OCI-M1 (cell line): Measurements from ENCODE around the gene SYNDIG1.

Experiments used
- DNase-seq: peaks from one replicate; lab custom pipeline; 2025; lab: John Stamatoyannopoulos, UW

The SYNDIG1 gene

GRCh38 chr20:24528583-24529368 lies 59.3 kb downstream of the SYNDIG1 start:
- DNase-seq = no peak

- no peak for DNase-seq
Measured at GRCh38 chr20:24529369-24529719, 59.9 kb downstream of the SYNDIG1 start.

GRCh38 chr20:24530131-24530680 lies 60.8 kb downstream of the SYNDIG1 start:
- DNase-seq = no peak

GRCh38 chr20:24531202-24531601 lies 61.8 kb downstream of the SYNDIG1 start:
- no peak for DNase-seq

- DNase-seq = no peak
Measured at GRCh38 chr20:24531631-24532419, 62.4 kb downstream of the SYNDIG1 start.

- DNase-seq = no peak
Measured at GRCh38 chr20:24533449-24533848, 64.0 kb downstream of the SYNDIG1 start.

GRCh38 chr20:24534282-24534681 lies 64.9 kb downstream of the SYNDIG1 start:
- DNase-seq = no peak

GRCh38 chr20:24535941-24536730 lies 66.7 kb downstream of the SYNDIG1 start:
- DNase-seq = no peak

GRCh38 chr20:24537210-24537609 lies 67.8 kb downstream of the SYNDIG1 start:
- no peak for DNase-seq

GRCh38 chr20:24542721-24543120 lies 73.3 kb downstream of the SYNDIG1 start:
- DNase-seq = no peak

GRCh38 chr20:24543168-24543567 lies 73.7 kb downstream of the SYNDIG1 start:
- no peak for DNase-seq

GRCh38 chr20:24543741-24544140 lies 74.3 kb downstream of the SYNDIG1 start:
- DNase-seq = no peak

GRCh38 chr20:24544371-24544770 lies 74.9 kb downstream of the SYNDIG1 start:
- no peak for DNase-seq

- DNase-seq = no peak
Measured at GRCh38 chr20:24545168-24545567, 75.7 kb downstream of the SYNDIG1 start.

GRCh38 chr20:24546232-24546892 lies 76.9 kb downstream of the SYNDIG1 start:
- no peak for DNase-seq

- DNase-seq = no peak
Measured at GRCh38 chr20:24547967-24548366, 78.5 kb downstream of the SYNDIG1 start.

GRCh38 chr20:24559114-24559732 lies 89.8 kb downstream of the SYNDIG1 start:
- no peak for DNase-seq

- DNase-seq = no peak
Measured at GRCh38 chr20:24560571-24561491, 91.4 kb downstream of the SYNDIG1 start.

GRCh38 chr20:24565835-24566351 lies 96.5 kb downstream of the SYNDIG1 start:
- no peak for DNase-seq

- no peak for DNase-seq
Measured at GRCh38 chr20:24566656-24567055, 97.2 kb downstream of the SYNDIG1 start.
